T47D (cell line): ENCODE data around the gene HOXA10.

Experiments used
- DNase-seq, 2 experiments: peaks; one replicate each; pipeline versions ENCODE4 v3.0.0 to v3.0.0-alpha.2; 2011 to 2012; ENCODE audit warnings: low read depth in 1 of 2, low spot score in 1 of 2
- JUND ChIP-seq: IDR thresholded peaks from 2 replicates; pipeline ENCODE4 v1.6.1; 2012; ENCODE audit warnings: low read depth
- in situ Hi-C: cut with HindIII; loops from 2 replicates; pipeline ENCODE4 v1.10.0; 2016; ENCODE audit warnings: low sequenced_read_pairs, low pct_unique_long_range_greater_than_20kb

The HOXA10 gene

DNA sequence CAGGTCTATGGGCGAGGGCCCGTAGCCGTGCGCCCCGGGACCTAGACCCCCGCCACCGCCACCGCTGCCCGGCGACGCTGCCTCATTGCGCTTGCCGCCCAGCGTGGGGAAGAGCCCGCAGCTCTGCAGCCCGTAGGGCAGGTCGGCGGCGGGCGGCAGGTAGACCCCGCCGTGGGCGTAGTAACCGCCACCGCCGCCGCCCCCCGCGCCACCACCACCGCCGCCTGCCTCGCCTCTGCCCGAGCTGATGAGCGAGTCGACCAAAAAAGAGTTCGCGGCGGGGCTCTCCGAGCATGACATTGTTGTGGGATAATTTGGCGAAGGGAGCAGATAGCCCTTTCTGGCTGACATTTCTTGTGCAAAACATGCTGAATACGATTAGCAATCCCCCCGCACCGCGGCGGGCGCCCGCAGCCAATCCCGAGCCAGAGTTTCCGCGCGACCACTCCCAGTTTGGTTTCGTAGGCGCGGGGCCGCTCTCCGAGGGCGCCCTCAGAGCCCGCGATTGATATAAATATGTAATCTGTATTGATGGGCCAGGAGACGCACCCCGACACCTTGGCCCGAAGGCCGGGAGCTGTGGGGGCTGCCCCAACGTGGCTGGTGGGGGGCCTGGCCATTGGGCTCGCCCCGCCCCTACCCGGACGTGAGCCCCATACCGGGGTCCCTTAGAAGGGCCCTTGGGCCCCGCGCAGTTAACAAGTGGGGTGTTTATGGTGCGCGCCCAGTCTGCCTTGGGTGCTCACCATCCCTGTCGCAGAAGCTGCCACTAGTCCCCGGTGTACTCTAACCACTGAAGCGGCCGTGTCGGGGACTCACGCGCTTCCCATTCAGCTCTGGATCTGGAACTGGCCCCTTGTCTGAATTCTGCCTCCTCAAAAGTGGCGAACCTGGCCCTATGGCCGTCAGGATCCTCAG, at the start of gene HOXA10:
Gene HOXA10 (minus strand): TSS at position 365 of the 918 bp plus-strand sequence. CDS start 14 bp downstream, at position 351.
- no peak for TF ChIP-seq JUND
- in situ Hi-C loops: no loop called here
- DNase-seq: no peak

DNA sequence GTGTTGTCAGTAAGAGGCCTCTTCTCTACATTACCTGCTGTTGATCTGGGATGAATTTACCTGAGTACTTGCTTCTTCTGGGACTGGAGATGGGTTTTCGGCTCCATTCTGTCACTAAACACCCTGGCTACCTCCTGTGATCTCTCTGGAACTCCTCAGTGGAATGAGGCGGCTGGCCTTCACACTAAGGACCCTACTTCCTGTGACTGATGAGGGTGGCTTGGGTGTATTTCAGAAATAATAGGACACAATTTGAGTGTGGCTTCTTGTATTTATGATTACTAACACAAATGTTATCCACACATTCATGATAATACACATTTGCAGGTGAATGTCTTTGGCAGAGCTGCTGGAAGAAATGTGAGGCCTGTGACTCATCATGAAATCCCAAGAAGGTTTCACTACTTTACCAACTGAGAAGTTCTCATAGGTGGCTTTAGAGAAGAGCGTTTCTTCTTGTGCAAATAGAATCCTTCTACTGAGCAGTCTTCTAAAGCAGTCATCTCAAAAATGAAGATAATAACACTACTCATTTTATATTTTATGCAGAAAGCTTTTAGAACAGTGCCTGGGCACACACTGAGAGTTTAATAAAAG, 47.2 kb upstream of the HOXA10 start:
- no peak for DNase-seq
- in situ Hi-C loops: no loop called here
- no peak for TF ChIP-seq JUND

DNA sequence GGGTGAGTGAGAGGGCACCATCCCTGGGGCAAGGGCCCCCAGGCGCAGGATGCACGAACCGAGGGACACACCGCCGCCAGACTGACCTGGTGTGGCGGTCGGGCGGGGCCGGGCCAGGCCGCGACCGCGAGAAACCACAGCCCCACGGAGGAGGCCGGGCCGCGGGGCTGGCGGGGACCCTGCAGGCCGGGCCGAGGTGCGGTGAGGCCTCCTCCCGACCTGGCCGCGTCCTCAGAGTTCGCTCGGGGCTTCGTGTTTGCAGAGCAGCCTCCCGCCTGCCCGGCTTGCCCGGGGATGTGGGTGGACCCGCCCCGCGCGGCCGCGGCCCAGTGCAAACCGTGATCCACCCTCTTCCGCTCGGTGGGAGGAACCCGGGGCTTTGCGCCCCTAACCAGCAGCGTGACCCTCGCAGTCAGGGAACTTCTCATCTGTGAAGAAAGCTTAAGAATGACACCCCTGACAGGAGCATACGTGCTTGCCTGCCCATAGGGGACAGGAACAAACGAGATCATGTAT, 46.4 kb upstream of the HOXA10 start:
- TF ChIP-seq JUND: no peak
- no peak for DNase-seq
- in situ Hi-C loops: no loop called here

DNA sequence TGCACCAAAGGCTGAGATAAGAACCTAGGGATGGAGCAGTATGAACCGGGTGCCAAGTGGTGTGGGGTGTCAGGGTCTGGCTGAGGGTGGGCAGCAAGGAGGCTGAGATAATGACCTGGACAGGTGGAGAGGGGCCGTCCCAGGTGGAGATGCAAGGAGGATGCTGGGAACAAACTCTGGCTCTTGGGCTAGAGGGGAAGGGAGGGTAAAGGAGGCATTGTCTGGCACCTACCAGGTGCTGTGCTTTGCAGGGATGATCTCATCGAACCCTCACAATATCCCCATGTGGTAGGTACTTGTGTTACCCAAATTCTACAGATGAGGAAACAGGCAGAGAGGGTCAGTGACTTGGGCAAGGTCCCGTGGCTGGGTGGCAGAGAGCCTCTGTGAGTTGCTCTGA, 45.7 kb upstream of the HOXA10 start:
- in situ Hi-C loops: no loop called here
- no peak for TF ChIP-seq JUND
- DNase-seq: no peak

GRCh38 chr7:27217951-27218350, 43.8 kb upstream of the HOXA10 start:
- TF ChIP-seq JUND: no peak
- in situ Hi-C loops: no loop called here
- DNase-seq: no peak

DNA sequence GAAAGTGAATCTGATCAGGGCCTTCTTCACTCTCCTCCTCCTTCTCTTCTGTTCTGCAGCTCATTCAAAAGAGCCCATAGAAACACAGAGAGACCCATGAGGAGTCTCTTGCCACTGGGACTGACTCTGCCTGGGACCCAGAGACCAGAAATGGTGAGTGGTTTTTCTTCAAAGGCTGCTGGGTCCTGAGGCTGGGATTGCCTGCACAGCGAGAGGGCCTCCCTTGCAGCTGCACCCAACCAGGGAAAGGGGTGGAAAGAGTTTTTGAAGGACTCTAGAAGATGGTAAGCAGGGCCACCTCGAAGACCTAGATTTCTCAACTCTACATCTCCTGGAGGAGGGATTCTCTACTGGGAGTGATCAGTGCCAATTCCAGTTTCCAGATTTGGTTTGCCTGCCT, 41.2 kb upstream of the HOXA10 start:
- in situ Hi-C loops: no loop called here
- DNase-seq: no peak
- TF ChIP-seq JUND: no peak

- no peak for TF ChIP-seq JUND
These were observed 40.3 kb upstream of the HOXA10 start for GRCh38 chr7:27214239-27214950.

DNA sequence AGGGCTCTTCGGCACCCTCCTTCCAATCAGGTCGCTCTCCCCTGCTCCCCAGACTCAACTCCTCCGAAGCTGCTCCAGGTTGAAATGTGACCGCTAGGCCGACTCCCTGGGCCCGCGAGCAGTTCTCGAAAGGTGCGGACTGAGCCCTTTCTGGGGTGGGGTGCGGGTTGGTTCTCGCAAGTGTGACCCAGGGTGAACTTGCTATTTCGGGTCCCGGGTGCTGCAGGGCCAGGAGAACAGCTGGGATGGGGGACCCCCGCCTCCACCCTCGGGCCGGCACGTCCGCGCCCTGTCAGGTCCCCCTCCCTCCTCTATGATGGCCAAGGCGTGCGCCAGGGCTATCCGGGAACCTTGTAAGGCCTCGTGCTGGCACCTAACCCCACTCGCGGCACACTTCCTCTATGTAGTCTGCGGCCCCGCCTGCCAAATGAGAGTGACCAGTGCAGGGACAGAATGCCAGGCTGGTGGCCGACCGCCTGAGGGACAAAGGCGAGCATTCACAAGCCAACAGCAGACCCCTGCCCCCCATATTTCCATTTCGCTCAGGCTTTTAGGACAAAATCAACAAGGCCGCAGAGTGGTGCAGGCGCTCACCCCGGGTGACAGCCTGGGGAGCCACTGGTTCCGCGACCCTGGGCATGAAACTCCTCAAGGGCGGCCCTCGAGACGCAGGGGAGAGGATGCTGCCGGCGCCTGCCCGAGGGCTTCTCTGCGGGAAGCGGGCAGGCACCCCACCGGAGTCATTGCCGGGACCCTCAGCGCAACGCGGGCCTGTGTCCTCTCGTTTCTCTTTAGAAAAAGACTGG, 39.5 kb upstream of the HOXA10 start:
- DNase-seq: no peak
- in situ Hi-C loops: no loop called here
- TF ChIP-seq JUND: no peak

More at GRCh38 chr7:27214239-27214950, 40.3 kb upstream of the HOXA10 start:
- in situ Hi-C loops: no loop called here
- DNase-seq: no peak

- DNase-seq: no peak
- in situ Hi-C loops: no loop called here
- TF ChIP-seq JUND: no peak
These were observed 38.6 kb upstream of the HOXA10 start for GRCh38 chr7:27212497-27213432.

DNA sequence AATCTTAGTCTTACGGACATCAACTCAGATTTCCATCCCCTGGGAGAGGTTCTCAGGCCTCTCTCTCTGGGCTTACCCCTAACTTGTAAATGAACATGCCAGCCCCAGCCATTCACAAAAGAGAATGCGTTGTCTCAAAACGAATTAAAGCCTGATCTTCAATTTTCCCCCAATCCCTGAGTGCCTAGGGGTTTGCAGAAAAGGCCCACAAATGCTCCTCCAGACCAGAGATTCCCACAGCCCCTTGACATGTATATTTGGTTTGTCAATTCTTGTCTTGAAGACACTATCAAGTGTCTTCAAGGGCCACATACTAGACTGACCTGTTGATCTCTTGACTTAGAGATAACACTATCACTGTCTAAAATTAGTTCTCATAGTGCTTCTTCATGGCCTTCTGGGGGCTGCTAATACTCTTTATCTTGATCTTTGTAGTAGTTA, 37.7 kb upstream of the HOXA10 start:
- in situ Hi-C loops: no loop called here
- no peak for DNase-seq
- TF ChIP-seq JUND: no peak

DNA sequence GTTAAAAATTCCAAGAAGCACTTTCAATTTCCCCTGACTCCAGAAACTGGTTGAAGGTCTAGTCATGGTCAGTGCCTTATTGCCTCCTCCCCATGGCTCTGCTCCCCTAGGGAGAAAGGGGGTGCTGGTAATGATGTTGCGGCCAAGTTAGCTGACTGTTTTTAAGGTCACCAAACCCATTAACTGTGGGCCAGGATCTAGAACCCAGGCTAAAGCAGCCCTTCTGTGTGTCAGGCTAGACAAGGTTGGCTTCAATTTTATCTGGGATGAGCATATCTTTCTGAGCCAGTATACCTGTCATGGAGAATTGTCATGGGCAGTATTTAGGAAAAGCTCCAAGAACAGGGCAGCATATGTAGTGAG, 36.9 kb upstream of the HOXA10 start:
- DNase-seq: no peak
- no peak for TF ChIP-seq JUND
- in situ Hi-C loops: no loop called here
